ENCODE results near the gene KLRG1. TPM values are rescaled to one million over a fixed set of nuclear protein-coding genes. Genes with fewer than 3 reads are reported as not detected.

The KLRG1 gene
- total RNA-seq, 1 donor from 2014 or later: 3.7 TPM

DNA sequence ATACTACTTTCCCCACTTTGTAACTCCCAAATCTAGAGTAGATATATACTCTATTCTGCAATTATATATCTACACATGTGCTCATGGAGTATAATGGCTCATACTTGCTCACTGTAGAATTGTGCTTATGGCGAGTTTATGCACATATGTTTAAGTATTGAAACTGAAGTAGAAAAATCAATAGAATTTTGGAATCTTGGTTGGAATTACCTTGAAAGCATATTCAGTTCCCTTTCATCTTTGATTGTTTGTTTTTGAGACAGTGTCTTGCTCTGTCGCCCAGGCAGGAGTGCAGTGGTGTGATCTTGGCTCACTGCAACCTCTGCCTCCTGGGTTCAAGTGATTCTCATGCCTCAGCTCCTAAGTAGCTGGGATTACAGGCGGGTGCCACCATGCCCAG lies 4.5 kb downstream of the KLRG1 start:
- Histone ChIP-seq H3K9me3 (no peaks in the 10 kb centered on the region), H3K36me3 (no peaks in the 10 kb centered on the region), H3K27ac (no peak overlapping the region), H3K4me3 (no peak overlapping the region), H3K27me3 (no peaks in the 10 kb centered on the region), H3K4me1 (no peaks in the 10 kb centered on the region)
- intact Hi-C loops (cut with DNase I): no loop called here
- TF ChIP-seq CTCF (IDR thresholded peaks at IDR 0.05) (no peak), POLR2AphosphoS5 (IDR thresholded peaks at IDR 0.05; ENCODE audit: insufficient read depth in 1 of 2, low read depth in 1 of 2) (no peak)
- no peak for DNase-seq (ENCODE audit: extremely low spot score in 2 of 2)

DNA sequence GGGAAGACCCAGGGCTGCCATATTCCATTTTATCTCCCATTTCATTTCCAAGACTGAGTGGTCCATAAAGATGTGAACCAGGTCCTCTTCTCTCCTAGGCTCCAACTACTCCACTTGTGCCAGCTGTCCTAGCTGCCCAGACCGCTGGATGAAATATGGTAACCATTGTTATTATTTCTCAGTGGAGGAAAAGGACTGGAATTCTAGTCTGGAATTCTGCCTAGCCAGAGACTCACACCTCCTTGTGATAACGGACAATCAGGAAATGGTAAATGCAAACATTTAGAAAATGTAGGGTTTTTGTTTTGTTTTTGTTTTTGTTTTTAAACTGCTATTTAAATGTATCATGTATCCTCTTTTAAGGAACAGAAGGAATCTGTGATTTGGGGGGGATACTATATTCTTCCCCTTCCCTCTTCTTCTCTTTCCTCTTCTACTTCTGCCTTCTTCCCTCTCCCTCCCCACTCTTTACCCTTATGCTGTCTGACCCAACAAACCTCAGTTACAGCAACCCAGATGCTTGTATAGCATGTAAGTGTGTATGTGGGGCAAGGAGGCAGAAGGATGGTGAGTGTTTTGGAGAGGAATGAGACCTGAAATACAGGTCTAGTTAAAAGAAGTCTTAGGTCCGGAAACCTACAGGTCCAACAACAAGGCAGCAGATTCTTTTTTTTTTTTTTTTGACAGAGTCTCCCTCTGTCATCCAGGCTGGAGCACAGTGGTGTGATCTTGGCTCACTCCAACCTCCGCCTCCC lies 5.9 kb downstream of the KLRG1 start:
- no peak for TF ChIP-seq CTCF (IDR thresholded peaks at IDR 0.05)
- no peak for TF ChIP-seq POLR2A (IDR thresholded peaks at IDR 0.05)
- TF ChIP-seq POLR2AphosphoS5 (IDR thresholded peaks at IDR 0.05; ENCODE audit: insufficient read depth in 1 of 2, low read depth in 1 of 2): no peak
- no peak overlapping the region for H3K4me3 ChIP-seq
- H3K36me3 ChIP-seq: no peaks in the 10 kb centered on the region
- no peaks in the 10 kb centered on the region for H3K9me3 ChIP-seq
- DNase-seq (ENCODE audit: extremely low spot score in 2 of 2): no peak
- intact Hi-C loops (cut with DNase I): no loop called here
- no peaks in the 10 kb centered on the region for H3K27me3 ChIP-seq
- no peak overlapping the region for H3K27ac ChIP-seq
- no peaks in the 10 kb centered on the region for H3K4me1 ChIP-seq

DNA sequence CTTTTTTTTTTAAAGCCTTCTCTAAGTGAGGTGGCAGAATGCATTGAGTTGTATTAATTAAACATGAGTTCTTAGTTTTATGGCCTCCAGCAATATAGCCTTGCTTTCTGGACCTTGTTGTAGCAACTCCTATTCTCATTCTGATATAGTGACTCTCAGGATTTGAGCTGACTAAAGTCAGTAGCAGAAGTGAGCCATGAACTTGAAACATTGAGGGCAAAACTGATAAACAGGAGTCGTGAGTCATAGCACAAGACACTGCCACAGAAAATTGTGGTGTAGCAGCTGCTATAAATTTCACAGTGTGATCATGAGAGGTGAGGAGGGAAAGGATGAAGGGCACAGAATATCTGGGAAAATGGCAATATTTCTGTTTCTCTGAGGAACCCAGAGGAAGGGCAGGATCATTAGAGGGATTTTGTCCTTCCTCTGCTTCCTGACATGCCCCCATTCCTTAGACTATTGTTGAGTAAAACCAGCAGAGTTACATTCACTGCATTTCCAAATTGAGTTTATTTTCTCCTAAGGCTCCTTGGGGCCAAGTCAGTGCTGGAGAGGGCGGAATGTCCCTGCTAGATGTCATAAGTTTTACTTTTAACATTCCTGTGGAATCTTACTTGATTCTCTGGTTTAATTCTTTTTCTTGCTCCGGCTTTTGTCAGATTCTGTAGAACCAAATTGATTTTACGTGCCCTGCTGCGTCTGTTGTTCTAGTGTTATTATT lies 7.5 kb downstream of the KLRG1 start:
- no peak overlapping the region for H3K27ac ChIP-seq
- DNase-seq (ENCODE audit: extremely low spot score in 2 of 2): no peak
- H3K4me3 ChIP-seq: no peak overlapping the region
- intact Hi-C loops (cut with DNase I): no loop called here
- TF ChIP-seq CTCF (IDR thresholded peaks at IDR 0.05) (no peak), POLR2AphosphoS5 (IDR thresholded peaks at IDR 0.05; ENCODE audit: insufficient read depth in 1 of 2, low read depth in 1 of 2) (no peak), POLR2A (IDR thresholded peaks at IDR 0.05) (no peak)
- H3K9me3 ChIP-seq: no peaks in the 10 kb centered on the region
- H3K4me1 ChIP-seq: no peaks in the 10 kb centered on the region
- H3K27me3 ChIP-seq: no peaks in the 10 kb centered on the region
- H3K36me3 ChIP-seq: no peaks in the 10 kb centered on the region

DNA sequence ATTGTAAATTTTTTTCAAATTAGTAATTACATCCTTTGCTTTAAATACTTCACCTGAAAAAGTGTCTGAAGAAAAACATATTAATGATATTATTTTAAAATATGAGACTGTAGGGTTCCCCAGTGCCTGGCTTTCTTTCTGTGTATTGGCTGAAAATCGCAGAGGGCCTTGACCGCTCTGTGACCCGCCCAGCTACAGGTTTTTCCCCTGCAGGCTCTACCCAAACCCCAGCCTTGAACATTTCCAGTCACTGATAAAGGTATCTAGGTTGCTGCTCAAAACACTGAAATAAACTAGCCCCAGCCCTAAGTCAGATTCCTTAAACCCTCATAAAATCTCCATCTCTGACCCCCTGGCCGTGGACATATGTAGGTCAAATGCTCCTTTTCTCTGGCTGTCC lies 11.9 kb downstream of the KLRG1 start:
- H3K27me3 ChIP-seq: no peaks in the 10 kb centered on the region
- no peak for TF ChIP-seq POLR2A (IDR thresholded peaks at IDR 0.05)
- no peak for TF ChIP-seq CTCF (IDR thresholded peaks at IDR 0.05)
- no peak for TF ChIP-seq POLR2AphosphoS5 (IDR thresholded peaks at IDR 0.05; ENCODE audit: insufficient read depth in 1 of 2, low read depth in 1 of 2)
- no peak for DNase-seq (ENCODE audit: extremely low spot score in 2 of 2)
- intact Hi-C loops (cut with DNase I): no loop called here
- H3K4me1 ChIP-seq: no peaks in the 10 kb centered on the region
- no peak overlapping the region for H3K4me3 ChIP-seq
- H3K9me3 ChIP-seq: no peaks in the 10 kb centered on the region
- H3K27ac ChIP-seq: no peak overlapping the region
- H3K36me3 ChIP-seq: no peaks in the 10 kb centered on the region

GRCh38 chr12:9002335-9002734 lies 13.0 kb downstream of the KLRG1 start:
- Histone ChIP-seq H3K9me3 (no peaks in the 10 kb centered on the region), H3K4me3 (no peak overlapping the region), H3K27ac (no peak overlapping the region), H3K27me3 (no peaks in the 10 kb centered on the region), H3K36me3 (no peaks in the 10 kb centered on the region), H3K4me1 (no peaks in the 10 kb centered on the region)
- DNase-seq (ENCODE audit: extremely low spot score in 2 of 2): no peak
- TF ChIP-seq CTCF (IDR thresholded peaks at IDR 0.05) (no peak), POLR2A (IDR thresholded peaks at IDR 0.05) (no peak), POLR2AphosphoS5 (IDR thresholded peaks at IDR 0.05; ENCODE audit: insufficient read depth in 1 of 2, low read depth in 1 of 2) (no peak)
- intact Hi-C loops (cut with DNase I): no loop called here
